IPS DF 19.7 (cell line): Measurements from ENCODE around the gene STAC2.
"Not testable (repeated sequence)": the region's sequence is repeated elsewhere in the genome, so short reads cannot be mapped to it uniquely, and the experiment has no call there.

Experiments
- DNase-seq: peaks from one replicate; pipeline ENCODE4 v3.0.0-alpha.2; 2013; ENCODE audit warnings: low read depth, low spot score

STAC2 gene

GRCh38 chr17:39187152-39187830, 38.5 kb downstream of the STAC2 start:
- no peak for DNase-seq

GRCh38 chr17:39186481-39187002, 39.2 kb downstream of the STAC2 start:
- DNase-seq = no peak

- no peak for DNase-seq
Measured at GRCh38 chr17:39183720-39184119, 42.0 kb downstream of the STAC2 start.

GRCh38 chr17:39183045-39183444, 42.7 kb downstream of the STAC2 start:
- no peak for DNase-seq

- DNase-seq = no peak
Measured at GRCh38 chr17:39181303-39181702, 44.4 kb downstream of the STAC2 start.

GRCh38 chr17:39178536-39178935, 47.2 kb downstream of the STAC2 start:
- DNase-seq = no peak

- peak; percentile 95 for DNase-seq
Measured at GRCh38 chr17:39177256-39177655, 48.5 kb downstream of the STAC2 start.

- no peak for DNase-seq
Measured at GRCh38 chr17:39175695-39176093, 50.1 kb downstream of the STAC2 start.

- DNase-seq = no peak
Measured at GRCh38 chr17:39174920-39175694, 50.6 kb downstream of the STAC2 start.

- DNase-seq = no peak
Measured at GRCh38 chr17:39173526-39174274, 52.0 kb downstream of the STAC2 start.

GRCh38 chr17:39173080-39173479, 52.7 kb downstream of the STAC2 start:
- DNase-seq = no peak

GRCh38 chr17:39171933-39172332, 53.8 kb downstream of the STAC2 start:
- DNase-seq = no peak

- DNase-seq = no peak
Measured at GRCh38 chr17:39170558-39170957, 55.2 kb downstream of the STAC2 start.

- DNase-seq = no peak
Measured at GRCh38 chr17:39170109-39170508, 55.6 kb downstream of the STAC2 start.

- no peak for DNase-seq
Measured at GRCh38 chr17:39169518-39169917, 56.2 kb downstream of the STAC2 start.

GRCh38 chr17:39169101-39169500, 56.6 kb downstream of the STAC2 start:
- DNase-seq = no peak

- DNase-seq = not testable (repeated sequence)
Measured at GRCh38 chr17:39168503-39168902, 57.2 kb downstream of the STAC2 start.

GRCh38 chr17:39167476-39167875, 58.3 kb downstream of the STAC2 start:
- DNase-seq = no peak

- DNase-seq = no peak
Measured at GRCh38 chr17:39166437-39167335, 59.1 kb downstream of the STAC2 start.

GRCh38 chr17:39165841-39166349, 59.9 kb downstream of the STAC2 start, which contains the start of gene ARL5C:
TSS of gene ARL5C (minus strand) at chr17:39166161. CDS start at chr17:39165760, 401 bp downstream.
- no peak for DNase-seq
